Renal cortex interstitium (tissue), 11 donors: Measurements from ENCODE around the gene GDF2. TPM values are rescaled to one million over a fixed set of nuclear protein-coding genes. Genes with fewer than 3 reads are reported as not detected.
A peak's percentile ranks its signal among the peaks of the same experiment; 100 is the strongest.

Experiments
- DNase-seq, 11 donors: peaks; one replicate each; pipeline ENCODE4 v3.0.0-alpha.2; 2013; ENCODE audit warnings: low read depth in 9 of 11, low spot score in 4 of 11; ENCODE audit errors: extremely low read depth in 1 of 11
- polyA plus RNA-seq, 3 donors: library from polyadenylated mRNA; unstranded; fragments of 120-200 nt; gene quantifications; one replicate each; pipeline ENCODE4 v1.2.1, GENCODE V29; 2013; ENCODE audit not compliant: insufficient read length in 3 of 3

GDF2 gene
- polyA plus RNA-seq, 3 donors = not detected

- no peak for DNase-seq
Measured at GRCh38 chr10:47308775-47309174, 13.5 kb upstream of the GDF2 start.

GRCh38 chr10:47309408-47310089, 12.7 kb upstream of the GDF2 start:
- no peak for DNase-seq

GRCh38 chr10:47310090-47310505, 12.2 kb upstream of the GDF2 start:
- DNase-seq = no peak

- no peak for DNase-seq
Measured at GRCh38 chr10:47311193-47311931, 10.9 kb upstream of the GDF2 start.

GRCh38 chr10:47311932-47312662, 10.2 kb upstream of the GDF2 start:
- peak in 10 of 11 donors; percentile 35 to 67 (median 52) for DNase-seq

- no peak for DNase-seq
Measured at GRCh38 chr10:47312663-47312995, 9.6 kb upstream of the GDF2 start.

GRCh38 chr10:47314416-47314970, 7.8 kb upstream of the GDF2 start:
- DNase-seq = no peak

- DNase-seq = peak in 2 of 11 donors; percentile 28 to 34
Measured at GRCh38 chr10:47315421-47315820, 6.8 kb upstream of the GDF2 start.

- DNase-seq = no peak
Measured at GRCh38 chr10:47316131-47316530, 6.1 kb upstream of the GDF2 start.

- no peak for DNase-seq
Measured at GRCh38 chr10:47317251-47317650, 5.0 kb upstream of the GDF2 start.

GRCh38 chr10:47318706-47319105, 3.5 kb upstream of the GDF2 start:
- no peak for DNase-seq

- DNase-seq = no peak
Measured at GRCh38 chr10:47319784-47320183, 2.5 kb upstream of the GDF2 start.

- no peak for DNase-seq
Measured at GRCh38 chr10:47320812-47321211, 1.4 kb upstream of the GDF2 start.

- no peak for DNase-seq
Measured at GRCh38 chr10:47321521-47322195, 596 bp upstream of the GDF2 start.

GRCh38 chr10:47323087-47323486, 833 bp downstream of the GDF2 start:
- DNase-seq = no peak

- no peak for DNase-seq
Measured at GRCh38 chr10:47323636-47324296, 1.5 kb downstream of the GDF2 start.

- no peak for DNase-seq
Measured at GRCh38 chr10:47325303-47326291, 3.3 kb downstream of the GDF2 start.
